ENCODE results near the gene ADCY4. TPM values are rescaled to one million over a fixed set of nuclear protein-coding genes. Genes with fewer than 3 reads are reported as not detected.

ADCY4 gene
- total and polyA plus RNA-seq, 10 of the 15 experiments (the other 5 are each of a cell fraction or from before 2014, with no cell fraction given): 0.05 to 0.87 (median 0.21) TPM; not detected in 1

DNA sequence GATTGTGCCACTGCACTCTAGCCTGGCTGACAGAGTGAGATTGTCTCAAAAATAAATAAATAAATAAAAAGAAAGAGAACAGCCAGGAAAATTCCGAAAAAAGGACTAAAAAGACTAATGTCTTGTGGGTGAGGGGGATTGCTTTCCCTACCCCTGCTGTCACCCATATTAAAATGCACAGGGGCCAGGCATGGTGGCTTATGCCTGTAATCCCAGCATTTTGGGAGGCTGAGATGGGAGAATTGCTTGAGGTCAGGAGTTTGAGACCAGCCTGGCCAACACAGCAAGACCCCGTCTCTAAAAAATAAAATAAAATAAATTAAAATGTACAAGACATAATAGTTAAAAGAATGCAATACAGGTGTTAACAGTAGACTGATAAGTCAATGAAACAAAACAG lies 41.3 kb downstream of the ADCY4 start (continued):
- TF ChIP-seq, protein P1, sequence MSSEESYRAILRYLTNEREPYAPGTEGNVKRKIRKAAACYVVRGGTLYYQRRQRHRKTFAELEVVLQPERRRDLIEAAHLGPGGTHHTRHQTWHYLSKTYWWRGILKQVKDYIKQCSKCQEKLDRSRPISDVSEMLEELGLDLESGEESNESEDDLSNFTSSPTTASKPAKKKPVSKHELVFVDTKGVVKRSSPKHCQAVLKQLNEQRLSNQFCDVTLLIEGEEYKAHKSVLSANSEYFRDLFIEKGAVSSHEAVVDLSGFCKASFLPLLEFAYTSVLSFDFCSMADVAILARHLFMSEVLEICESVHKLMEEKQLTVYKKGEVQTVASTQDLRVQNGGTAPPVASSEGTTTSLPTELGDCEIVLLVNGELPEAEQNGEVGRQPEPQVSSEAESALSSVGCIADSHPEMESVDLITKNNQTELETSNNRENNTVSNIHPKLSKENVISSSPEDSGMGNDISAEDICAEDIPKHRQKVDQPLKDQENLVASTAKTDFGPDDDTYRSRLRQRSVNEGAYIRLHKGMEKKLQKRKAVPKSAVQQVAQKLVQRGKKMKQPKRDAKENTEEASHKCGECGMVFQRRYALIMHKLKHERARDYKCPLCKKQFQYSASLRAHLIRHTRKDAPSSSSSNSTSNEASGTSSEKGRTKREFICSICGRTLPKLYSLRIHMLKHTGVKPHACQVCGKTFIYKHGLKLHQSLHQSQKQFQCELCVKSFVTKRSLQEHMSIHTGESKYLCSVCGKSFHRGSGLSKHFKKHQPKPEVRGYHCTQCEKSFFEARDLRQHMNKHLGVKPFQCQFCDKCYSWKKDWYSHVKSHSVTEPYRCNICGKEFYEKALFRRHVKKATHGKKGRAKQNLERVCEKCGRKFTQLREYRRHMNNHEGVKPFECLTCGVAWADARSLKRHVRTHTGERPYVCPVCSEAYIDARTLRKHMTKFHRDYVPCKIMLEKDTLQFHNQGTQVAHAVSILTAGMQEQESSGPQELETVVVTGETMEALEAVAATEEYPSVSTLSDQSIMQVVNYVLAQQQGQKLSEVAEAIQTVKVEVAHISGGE (CRISPR knock-in tag; IDR thresholded peaks at IDR 0.05): no peak
- TF ChIP-seq EGR1 (IDR thresholded peaks at IDR 0.05; ENCODE audit: borderline replicate concordance in 1 of 2, low read depth in 2 of 2, low read length in 2 of 2) (no peak), STAT3 (IDR thresholded peaks at IDR 0.05; ENCODE audit: low read depth, low read length) (no peak), MTA2 (IDR thresholded peaks at IDR 0.05; ENCODE audit: low read depth) (no peak)
- TF ChIP-seq, protein P2, sequence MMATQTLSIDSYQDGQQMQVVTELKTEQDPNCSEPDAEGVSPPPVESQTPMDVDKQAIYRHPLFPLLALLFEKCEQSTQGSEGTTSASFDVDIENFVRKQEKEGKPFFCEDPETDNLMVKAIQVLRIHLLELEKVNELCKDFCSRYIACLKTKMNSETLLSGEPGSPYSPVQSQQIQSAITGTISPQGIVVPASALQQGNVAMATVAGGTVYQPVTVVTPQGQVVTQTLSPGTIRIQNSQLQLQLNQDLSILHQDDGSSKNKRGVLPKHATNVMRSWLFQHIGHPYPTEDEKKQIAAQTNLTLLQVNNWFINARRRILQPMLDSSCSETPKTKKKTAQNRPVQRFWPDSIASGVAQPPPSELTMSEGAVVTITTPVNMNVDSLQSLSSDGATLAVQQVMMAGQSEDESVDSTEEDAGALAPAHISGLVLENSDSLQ (IDR thresholded peaks at IDR 0.05): no peak
- TF ChIP-seq, protein P3, sequence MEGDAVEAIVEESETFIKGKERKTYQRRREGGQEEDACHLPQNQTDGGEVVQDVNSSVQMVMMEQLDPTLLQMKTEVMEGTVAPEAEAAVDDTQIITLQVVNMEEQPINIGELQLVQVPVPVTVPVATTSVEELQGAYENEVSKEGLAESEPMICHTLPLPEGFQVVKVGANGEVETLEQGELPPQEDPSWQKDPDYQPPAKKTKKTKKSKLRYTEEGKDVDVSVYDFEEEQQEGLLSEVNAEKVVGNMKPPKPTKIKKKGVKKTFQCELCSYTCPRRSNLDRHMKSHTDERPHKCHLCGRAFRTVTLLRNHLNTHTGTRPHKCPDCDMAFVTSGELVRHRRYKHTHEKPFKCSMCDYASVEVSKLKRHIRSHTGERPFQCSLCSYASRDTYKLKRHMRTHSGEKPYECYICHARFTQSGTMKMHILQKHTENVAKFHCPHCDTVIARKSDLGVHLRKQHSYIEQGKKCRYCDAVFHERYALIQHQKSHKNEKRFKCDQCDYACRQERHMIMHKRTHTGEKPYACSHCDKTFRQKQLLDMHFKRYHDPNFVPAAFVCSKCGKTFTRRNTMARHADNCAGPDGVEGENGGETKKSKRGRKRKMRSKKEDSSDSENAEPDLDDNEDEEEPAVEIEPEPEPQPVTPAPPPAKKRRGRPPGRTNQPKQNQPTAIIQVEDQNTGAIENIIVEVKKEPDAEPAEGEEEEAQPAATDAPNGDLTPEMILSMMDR (IDR thresholded peaks at IDR 0.05 in 2 of 3, conservative IDR thresholded peaks at IDR 0.05 in 1 of 3; ENCODE audit: control insufficient read depth in 2 of 3, extremely low read depth in 1 of 3, insufficient read depth in 1 of 3, low read depth in 3 of 3, low read length in 3 of 3): no peak
